ENCODE measurements around the gene PDE6H.

The PDE6H gene

GRCh38 chr12:14951851-14952250 lies 21.0 kb upstream of the PDE6H start:
- DNase-seq (ENCODE audit: low spot score) = no peak

DNA sequence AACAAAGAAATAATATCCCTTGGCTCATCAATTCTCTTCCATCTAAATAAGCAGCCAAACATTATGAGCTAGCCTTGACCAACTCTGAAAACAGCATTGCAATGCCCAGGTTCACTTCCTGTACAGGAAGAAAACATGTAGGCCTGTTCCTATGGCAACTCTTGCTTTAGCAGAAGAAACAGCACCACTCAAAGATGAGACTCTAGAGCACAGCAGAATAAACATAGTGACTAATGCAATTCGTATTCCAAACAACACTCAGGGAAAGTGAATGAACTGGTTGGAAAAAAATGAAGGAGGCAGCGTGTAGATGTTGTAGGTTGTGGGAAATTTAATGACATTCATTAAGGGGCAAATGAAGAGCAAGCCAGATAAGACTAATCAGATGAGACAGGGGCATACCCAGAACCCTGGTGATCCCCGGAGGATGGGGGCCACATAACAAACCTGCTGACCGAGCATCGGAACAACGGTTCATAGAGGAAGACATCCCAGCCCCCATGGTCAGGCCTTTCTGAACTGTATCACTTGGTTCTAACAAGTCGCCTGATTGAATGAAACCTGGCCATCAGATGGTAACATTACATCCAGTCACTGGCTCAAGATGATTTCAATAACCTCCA lies 20.4 kb upstream of the PDE6H start:
- DNase-seq (ENCODE audit: low spot score) = peak; percentile 81

DNA sequence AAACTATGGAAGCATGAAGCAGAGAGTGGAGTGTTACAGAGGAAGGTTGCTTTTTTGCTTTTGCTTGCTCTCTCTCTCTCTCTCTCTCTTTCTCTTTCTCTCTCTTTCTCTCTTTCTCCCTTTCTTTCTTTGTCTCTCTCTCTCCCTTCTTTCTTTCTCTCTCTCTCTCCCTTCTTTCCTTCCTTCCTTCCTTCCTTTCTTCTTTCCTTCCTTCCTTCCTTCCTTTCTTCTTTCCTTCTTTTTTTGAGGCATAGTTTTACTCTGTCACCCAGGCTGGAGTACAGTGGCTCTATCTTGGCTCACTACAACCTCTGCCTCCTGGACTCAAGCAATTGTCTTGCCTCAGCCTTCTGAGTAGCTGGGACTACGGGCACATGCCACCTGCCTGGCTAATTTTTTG lies 19.1 kb upstream of the PDE6H start:
- no peak for DNase-seq (ENCODE audit: low spot score)

DNA sequence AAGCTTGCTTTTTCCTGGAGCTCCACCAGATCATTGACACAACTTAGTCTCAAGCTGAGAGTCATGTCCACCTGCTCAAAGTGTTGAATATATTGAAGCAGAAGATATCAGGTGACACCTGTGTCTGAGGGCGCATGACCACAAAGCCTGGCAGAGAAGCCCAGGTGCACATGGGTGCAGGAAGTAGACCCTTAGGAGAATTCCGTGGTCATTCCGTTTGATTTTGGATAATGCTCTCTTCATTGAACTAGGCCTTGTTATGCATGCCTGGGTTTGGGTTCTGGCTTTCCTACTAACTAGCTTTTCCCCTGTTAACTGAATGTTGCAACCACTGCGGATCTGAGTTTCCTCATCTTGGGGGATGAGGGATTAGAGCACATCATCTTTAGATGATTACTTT lies 18.6 kb upstream of the PDE6H start:
- no peak for DNase-seq (ENCODE audit: low spot score)

- DNase-seq (ENCODE audit: low spot score) = peak; percentile 66
These were observed 16.6 kb upstream of the PDE6H start for GRCh38 chr12:14956024-14956891.

DNA sequence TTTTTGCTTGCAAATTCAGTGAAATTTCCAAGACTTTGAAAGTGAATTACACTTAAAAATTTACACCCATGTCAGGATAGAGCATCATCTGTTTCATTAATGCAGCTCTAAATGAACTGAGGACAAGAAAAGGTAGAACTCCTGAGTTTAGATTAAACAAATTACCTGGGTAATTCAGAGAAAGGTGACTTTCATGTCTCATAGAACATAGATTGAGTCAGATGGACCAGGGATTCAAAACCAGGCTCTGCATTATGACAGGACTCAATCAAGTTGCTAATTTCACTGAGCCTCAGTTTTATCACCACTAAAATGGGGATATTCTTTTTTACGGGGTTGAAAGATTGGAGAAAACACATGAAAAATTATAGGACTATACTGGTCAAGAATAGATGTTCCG lies 15.9 kb upstream of the PDE6H start:
- peak; percentile 51 for DNase-seq (ENCODE audit: low spot score)

DNA sequence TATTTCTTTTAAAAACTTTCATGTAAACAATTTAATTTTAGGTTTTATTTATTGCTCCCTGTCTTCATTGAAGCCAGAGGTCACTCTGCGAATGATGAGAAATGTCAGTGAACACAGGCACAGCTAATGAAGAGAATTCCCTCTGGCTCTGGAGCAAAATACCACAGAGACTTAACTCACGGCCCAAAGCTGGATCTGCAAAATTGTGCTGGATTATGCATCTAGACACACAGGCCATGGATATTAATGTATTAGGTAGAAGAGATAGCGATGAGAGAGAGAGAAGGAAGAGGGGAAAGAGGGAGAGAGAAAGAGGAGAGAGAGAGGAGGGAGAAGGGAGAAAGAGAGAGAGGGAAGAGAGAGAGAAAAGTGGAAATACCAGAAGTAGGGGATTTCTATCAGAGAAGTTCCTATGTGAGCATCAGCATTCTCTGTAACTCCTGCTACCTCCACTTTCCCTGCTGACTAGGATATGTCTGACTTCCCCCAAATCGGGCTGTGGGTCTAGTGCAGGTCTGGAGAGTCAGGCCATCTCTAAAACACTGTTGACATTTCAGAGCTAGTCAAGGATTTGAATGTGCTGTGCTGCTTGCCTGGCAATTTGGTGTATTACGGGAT lies 15.2 kb upstream of the PDE6H start:
- no peak for DNase-seq (ENCODE audit: low spot score)

- DNase-seq (ENCODE audit: low spot score) = peak; percentile 55
These were observed 14.3 kb upstream of the PDE6H start for GRCh38 chr12:14958361-14959125.

GRCh38 chr12:14959126-14959440 lies 13.8 kb upstream of the PDE6H start:
- no peak for DNase-seq (ENCODE audit: low spot score)

GRCh38 chr12:14959463-14959862 lies 13.4 kb upstream of the PDE6H start:
- no peak for DNase-seq (ENCODE audit: low spot score)

- no peak for DNase-seq (ENCODE audit: low spot score)
These were observed 12.8 kb upstream of the PDE6H start for GRCh38 chr12:14959916-14960496.

- peak; percentile 67 for DNase-seq (ENCODE audit: low spot score)
These were observed 12.0 kb upstream of the PDE6H start for GRCh38 chr12:14960548-14961465.

DNA sequence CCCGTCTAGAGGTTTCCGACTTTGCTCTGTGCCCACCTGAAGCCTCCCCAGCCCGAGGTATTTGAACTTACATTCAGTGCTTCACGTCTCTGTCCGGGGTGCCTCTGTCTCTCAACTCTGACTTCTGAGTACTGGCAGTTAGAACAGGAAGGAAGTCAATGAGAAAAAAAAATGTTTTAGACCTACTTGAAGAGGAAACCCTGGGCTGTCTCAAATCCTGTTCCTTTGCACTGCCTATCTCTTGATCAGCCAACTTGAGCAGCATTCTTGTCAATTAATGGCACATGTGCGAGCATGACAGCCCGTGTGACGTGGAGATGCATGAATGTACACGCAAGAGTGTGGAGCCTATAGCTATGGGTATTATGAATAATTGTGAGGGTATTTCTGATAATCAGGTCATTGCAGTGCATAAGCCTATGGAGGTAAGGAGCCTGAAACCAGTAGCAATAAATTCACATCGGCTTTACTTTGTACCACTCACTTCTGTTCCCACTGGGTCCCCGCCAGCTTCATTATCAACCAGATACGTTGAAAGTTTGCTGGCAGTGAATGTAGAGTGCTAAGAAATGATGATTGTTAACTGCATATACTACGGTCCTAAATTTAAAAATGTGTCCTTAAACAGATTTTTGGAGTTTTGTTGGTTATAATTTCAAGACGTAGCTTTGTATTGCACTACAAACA lies 11.2 kb upstream of the PDE6H start, which contains the start of gene ARHGDIB:
Gene ARHGDIB (minus strand): TSS at position 136 of the 687 bp plus-strand sequence. CDS start 10,889 bp downstream, outside the sequence.
- peak; percentile 92 for DNase-seq (ENCODE audit: low spot score)

DNA sequence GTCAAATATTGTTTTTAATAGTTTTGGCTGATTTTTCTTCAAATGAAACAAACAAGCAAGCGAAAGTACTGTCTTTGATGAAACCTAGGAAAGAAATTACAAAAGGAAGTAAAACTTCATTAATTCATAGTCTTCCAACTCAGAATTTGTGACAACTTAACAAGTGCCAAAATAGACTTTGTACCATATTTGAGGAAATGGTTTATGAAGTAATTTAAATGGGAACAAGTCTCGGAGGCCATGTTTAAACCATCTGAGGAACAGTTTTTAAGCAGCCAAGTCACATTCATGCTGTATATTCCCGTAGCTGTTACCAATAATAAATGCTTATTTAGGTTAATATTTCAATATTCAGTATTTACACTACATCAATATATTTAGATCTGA lies 10.7 kb upstream of the PDE6H start:
- DNase-seq (ENCODE audit: low spot score) = no peak

DNA sequence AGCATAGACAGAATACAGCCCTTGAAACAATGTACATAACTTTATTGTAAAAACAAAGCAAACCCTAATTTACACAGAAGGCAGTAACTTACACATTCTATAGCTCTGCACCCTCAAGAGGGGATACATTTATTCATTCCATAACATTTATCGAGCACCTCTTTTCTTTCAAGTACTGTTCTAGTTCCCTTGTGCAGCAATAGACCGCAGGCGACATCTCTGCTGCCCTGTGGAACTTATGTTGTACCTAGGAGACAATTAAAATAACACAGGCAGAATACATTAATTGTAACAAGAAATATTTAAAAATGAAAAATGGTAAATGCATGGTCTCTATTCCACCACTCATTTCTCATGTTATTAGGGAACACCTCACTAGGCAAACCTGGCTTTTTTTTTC lies 10.0 kb upstream of the PDE6H start:
- DNase-seq (ENCODE audit: low spot score) = no peak

DNA sequence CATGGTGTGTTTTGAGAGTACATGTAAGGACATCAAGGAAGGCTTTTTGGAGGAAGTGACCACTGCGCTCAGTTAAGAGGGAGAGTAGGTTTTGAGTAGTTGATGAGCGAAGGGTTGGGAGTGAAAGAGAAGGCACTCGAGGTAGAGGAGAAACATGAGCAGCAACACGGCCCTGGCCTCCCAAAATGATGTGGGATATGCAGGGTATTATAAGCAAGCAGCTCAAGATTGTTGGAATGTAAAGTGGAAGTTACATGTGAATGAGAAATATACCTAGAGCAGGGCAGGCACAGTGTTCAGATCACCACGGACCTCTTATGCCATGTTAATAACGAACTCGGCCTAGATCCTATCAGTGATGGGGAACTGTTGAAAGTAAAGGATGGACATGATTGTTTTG lies 9.3 kb upstream of the PDE6H start:
- DNase-seq (ENCODE audit: low spot score) = no peak

- no peak for DNase-seq (ENCODE audit: low spot score)
These were observed 8.4 kb upstream of the PDE6H start for GRCh38 chr12:14964406-14964805.

DNA sequence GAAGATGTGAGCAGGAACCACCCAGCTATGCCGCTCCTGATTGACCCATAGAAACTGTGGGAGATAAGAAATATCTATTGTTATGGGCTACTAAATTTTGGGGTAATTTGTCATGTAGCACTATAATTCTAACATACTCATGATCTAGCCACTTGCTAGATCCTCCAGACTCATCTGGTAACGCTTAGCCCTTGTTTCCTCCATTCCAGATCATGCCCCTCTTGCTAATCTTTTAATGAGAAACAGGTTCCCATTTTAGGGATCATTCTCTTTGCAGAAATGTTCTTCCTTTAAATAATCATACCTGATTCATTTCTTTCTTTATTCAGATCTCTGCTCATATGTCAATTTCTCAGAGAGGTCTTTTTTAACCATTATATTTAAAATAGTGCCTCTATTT lies 7.6 kb upstream of the PDE6H start:
- DNase-seq (ENCODE audit: low spot score) = no peak

DNA sequence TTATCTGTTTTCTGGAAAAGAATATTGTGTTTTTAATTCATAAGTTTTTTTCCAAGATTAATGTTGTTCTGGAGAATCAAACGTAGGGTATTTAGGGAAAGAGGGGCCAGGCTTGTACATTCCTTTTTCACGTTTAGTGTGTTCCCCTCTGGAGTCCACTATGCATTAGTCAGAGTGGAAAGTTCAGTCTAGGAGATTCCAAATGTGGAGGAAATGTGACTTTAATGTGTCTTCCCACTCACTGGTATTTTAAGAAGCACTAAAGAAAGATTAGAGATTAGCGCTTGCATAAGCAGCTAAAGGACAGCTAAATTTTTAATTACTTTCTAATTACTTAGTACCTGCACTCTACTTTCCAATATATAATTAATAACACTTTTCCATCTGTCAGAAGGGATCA lies 4.4 kb upstream of the PDE6H start:
- DNase-seq (ENCODE audit: low spot score) = no peak

DNA sequence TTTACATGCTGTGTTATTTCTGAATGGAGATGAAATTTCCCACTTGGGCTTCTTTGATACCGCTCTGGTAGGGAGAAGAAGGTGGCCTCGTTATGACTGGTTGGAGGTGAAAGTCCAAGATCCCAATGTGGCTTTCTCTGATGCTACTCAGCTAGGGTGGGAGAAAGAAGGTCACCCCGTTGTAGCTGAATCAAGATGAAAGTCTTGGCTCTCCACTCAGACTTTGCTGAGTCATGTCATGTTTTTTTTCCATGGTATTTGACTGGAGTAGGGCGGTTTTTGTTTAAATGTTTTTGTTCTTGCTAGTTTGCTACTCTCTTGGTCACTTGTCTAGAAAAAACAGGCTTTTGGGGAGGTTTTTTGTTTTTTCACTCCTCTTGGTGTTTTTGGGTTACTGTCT lies 2.4 kb upstream of the PDE6H start:
- no peak for DNase-seq (ENCODE audit: low spot score)

All from CD4-positive, alpha-beta T cell treated with Interleukin-15 for 4 hours (primary cell).